Measurements from ENCODE around the gene KIAA0825.

DNA sequence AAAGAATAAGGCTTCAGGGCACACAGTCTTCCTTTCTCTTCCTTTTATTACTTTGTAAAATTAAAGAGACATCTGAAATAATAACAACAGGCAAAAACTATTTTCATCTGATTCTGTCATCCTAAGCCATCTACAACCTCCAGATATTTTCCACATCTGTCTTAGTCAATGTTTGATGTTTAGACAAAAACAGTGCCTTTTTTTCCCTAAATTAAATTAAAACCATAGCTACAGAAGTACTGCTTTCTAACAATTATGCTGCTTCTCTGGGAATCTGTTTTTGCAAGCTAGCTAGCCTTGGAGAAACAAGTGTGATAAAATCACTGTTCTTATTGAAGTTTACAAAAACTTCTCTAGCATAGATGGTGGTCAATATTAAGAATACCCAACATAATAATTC, 95.4 kb downstream of the KIAA0825 start:
- TF ChIP-seq, protein P1, sequence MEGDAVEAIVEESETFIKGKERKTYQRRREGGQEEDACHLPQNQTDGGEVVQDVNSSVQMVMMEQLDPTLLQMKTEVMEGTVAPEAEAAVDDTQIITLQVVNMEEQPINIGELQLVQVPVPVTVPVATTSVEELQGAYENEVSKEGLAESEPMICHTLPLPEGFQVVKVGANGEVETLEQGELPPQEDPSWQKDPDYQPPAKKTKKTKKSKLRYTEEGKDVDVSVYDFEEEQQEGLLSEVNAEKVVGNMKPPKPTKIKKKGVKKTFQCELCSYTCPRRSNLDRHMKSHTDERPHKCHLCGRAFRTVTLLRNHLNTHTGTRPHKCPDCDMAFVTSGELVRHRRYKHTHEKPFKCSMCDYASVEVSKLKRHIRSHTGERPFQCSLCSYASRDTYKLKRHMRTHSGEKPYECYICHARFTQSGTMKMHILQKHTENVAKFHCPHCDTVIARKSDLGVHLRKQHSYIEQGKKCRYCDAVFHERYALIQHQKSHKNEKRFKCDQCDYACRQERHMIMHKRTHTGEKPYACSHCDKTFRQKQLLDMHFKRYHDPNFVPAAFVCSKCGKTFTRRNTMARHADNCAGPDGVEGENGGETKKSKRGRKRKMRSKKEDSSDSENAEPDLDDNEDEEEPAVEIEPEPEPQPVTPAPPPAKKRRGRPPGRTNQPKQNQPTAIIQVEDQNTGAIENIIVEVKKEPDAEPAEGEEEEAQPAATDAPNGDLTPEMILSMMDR (IDR thresholded peaks at IDR 0.05; ENCODE audit: borderline replicate concordance, extremely low read depth, low read length, poor library complexity, severe bottlenecking): no peak
- no peak for TF ChIP-seq EZH2 (IDR thresholded peaks at IDR 0.05; ENCODE audit: borderline replicate concordance, low read depth, low read length, severe bottlenecking)
